Psoas muscle (tissue), 8 donors: Measurements from ENCODE around the gene FOXK2. TPM values are rescaled to one million over a fixed set of nuclear protein-coding genes. Genes with fewer than 3 reads are reported as not detected.

ENCODE experiments used
- ATAC-seq, 4 donors: fragments of 200-7000 bp; cut with Tn5 transposase; one replicate each; pipeline ENCODE4 v1.9.1; 2020; ENCODE audit warnings: moderate library complexity in 3 of 4, mild to moderate bottlenecking in 2 of 4
- DNase-seq, 2 donors: peaks; one replicate each; pipeline ENCODE4 v3.0.0-alpha.2; 2020
- H3K27ac ChIP-seq: fragments of 200-600 bp; one replicate; pipeline ENCODE4 v1.8.0; 2022
- H3K27me3 ChIP-seq, 3 donors: fragments of 200-600 bp in 1 of 3; one replicate each; pipeline versions ENCODE4 v1.6.1 to v1.8.0; 2013 to 2022; ENCODE audit warnings: low read length in 2 of 3, mild to moderate bottlenecking in 2 of 3, moderate library complexity in 1 of 3; ENCODE audit not compliant: insufficient read depth in 3 of 3
- H3K36me3 ChIP-seq, 2 donors: fragments of 200-600 bp in 1 of 2; one replicate each; pipeline versions ENCODE4 v1.6.1 to v1.8.0; 2013 to 2022; ENCODE audit warnings: low read depth in 1 of 2, mild to moderate bottlenecking in 1 of 2, moderate library complexity in 1 of 2; ENCODE audit not compliant: insufficient read depth in 1 of 2
- H3K4me1 ChIP-seq: fragments of 200-600 bp; one replicate; pipeline ENCODE4 v1.8.0; 2022
- H3K4me3 ChIP-seq: fragments of 200-600 bp; one replicate; pipeline ENCODE4 v1.8.0; 2022; ENCODE audit warnings: mild to moderate bottlenecking
- H3K9me3 ChIP-seq: fragments of 200-600 bp; one replicate; pipeline ENCODE4 v1.8.0; 2022
- WGBS, 3 donors: extraction: QIAGEN DNeasy Blood & Tissue Kit; methylation state at CpG; one replicate each; pipeline versions ENCODE4 v1.1.6 to v1.1.7; 2013; 5-methylcytosine and 5-hydroxymethylcytosine counted together
- intact Hi-C, 2 donors: fragments of 100-400 bp; cut with DNase I; formaldehyde crosslinking; loops; one replicate each; pipeline versions ENCODE4 v1.11.0 to v1.14.2; 2022
- polyA plus RNA-seq, 3 donors: library from polyadenylated mRNA; stranded (reverse); fragments of 200-250 nt; gene quantifications; one replicate each; pipeline ENCODE4 v1.2.3, GENCODE V29; 2013
- total RNA-seq, 4 donors: library from RNA; stranded (reverse); fragmentation: NEBNext Ultra II Directional in 2 of 4; extraction: Animal tissue kit (Norgen Biotek cat#: 25700) in 2 of 4; gene quantifications; one replicate each; pipeline versions ENCODE4 v1.2.1 to v1.2.4, GENCODE V29; 2021 to 2023
- TF ChIP-seq, protein P1 (sequence below): fragments of 200-600 bp; IDR thresholded peaks from one replicate; pipeline ENCODE4 v1.8.0; 2022; ENCODE audit warnings: antibody characterized with exemption
- donor health status: healthy with polysubstance abuse.
- donor health status: DM: no; HTN: no; CAD: no; lungs with moderate emphysema.
- donor health status: Bipolar disorder and iron deficiency.
- donor health status: healthy.
- donor health status: DM: yes; HTN: yes; CAD: no.
- donor health status: DM: no; HTN: no; CAD: no.
- donor health status: DM: no; HTN: no; CAD: no.
- donor health status: DM: yes; HTN: yes; CAD: no.

The FOXK2 gene
- total and polyA plus RNA-seq, 7 donors = 38.9 to 96.4 (median 63.8) TPM

DNA sequence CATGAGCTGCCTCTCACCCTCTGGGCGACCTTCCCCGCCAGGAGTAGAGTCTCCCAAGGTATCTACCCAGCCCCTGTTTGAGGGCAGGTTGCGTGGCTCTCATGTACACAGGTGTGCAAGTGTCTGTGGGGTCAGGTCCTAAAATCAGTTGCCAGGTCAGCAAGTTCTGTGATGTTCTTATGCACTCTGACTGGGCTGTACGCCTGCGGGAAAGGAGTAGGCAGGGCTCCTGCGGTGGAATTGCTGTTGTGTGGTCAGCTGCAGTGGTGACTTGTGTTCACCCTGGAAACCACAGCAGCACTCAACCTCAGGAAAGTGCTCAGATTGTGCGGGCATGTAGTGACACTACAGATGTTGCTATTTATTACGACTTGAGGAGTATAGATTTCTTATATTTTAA, 41.6 kb upstream of the FOXK2 start:
- Histone ChIP-seq H3K27ac (no peak overlapping the region), H3K9me3 (no peaks in the 10 kb centered on the region), H3K27me3 (no peaks in the 10 kb centered on the region), H3K36me3 (peaks cover 0 to 98% of the 10 kb centered on the region in 2 donors), H3K4me3 (no peak overlapping the region), H3K4me1 (no peaks in the 10 kb centered on the region)
- WGBS, 3 donors = 90 to 94% (median 93%) methylated on average over 8 of the region's 8 CpGs
- intact Hi-C loops = no loop called here
- no peak for ATAC-seq
- DNase-seq = no peak
- TF ChIP-seq, protein P1, sequence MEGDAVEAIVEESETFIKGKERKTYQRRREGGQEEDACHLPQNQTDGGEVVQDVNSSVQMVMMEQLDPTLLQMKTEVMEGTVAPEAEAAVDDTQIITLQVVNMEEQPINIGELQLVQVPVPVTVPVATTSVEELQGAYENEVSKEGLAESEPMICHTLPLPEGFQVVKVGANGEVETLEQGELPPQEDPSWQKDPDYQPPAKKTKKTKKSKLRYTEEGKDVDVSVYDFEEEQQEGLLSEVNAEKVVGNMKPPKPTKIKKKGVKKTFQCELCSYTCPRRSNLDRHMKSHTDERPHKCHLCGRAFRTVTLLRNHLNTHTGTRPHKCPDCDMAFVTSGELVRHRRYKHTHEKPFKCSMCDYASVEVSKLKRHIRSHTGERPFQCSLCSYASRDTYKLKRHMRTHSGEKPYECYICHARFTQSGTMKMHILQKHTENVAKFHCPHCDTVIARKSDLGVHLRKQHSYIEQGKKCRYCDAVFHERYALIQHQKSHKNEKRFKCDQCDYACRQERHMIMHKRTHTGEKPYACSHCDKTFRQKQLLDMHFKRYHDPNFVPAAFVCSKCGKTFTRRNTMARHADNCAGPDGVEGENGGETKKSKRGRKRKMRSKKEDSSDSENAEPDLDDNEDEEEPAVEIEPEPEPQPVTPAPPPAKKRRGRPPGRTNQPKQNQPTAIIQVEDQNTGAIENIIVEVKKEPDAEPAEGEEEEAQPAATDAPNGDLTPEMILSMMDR = no peak

- peaks cover 0 to 98% of the 10 kb centered on the region in 2 donors for H3K36me3 ChIP-seq
- TF ChIP-seq, protein P1 = no peak
- no peaks in the 10 kb centered on the region for H3K27me3 ChIP-seq
- H3K4me3 ChIP-seq = no peak overlapping the region
- no peak for DNase-seq
- H3K9me3 ChIP-seq = no peaks in the 10 kb centered on the region
- 71 to 73% (median 71%) methylated on average over 5 of the region's 5 CpGs for WGBS, 3 donors
- H3K27ac ChIP-seq = no peak overlapping the region
- intact Hi-C loops = no loop called here
- no peak for ATAC-seq
- H3K4me1 ChIP-seq = no peaks in the 10 kb centered on the region
Measured at GRCh38 chr17:82479602-82480001, 39.9 kb upstream of the FOXK2 start.

DNA sequence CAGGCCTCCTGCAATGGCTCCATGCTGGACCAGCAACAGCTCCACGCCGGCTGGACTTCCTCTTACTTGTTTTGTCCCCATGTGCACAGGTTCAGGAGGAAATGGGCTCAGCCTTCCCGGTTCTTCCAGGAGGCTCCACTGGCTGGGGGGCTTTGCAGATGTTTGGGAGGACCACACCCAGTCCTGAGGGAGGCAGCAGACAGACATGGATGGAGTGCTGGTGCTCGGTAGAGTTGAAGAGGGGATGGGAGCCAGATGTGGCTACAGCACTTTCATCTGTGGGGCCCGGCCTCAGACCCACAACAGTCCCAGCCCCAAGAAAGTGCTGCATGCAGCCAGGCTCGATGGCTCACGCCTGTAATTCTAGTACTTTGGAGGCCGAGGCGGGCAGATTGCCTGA, 39.2 kb upstream of the FOXK2 start:
- Histone ChIP-seq H3K27ac (no peak overlapping the region), H3K4me3 (no peak overlapping the region), H3K9me3 (no peaks in the 10 kb centered on the region), H3K36me3 (peaks cover 0 to 98% of the 10 kb centered on the region in 2 donors), H3K27me3 (no peaks in the 10 kb centered on the region), H3K4me1 (no peaks in the 10 kb centered on the region)
- intact Hi-C loops = no loop called here
- ATAC-seq = no peak
- no peak for DNase-seq
- TF ChIP-seq, protein P1 = no peak
- WGBS, 3 donors = 69 to 77% (median 71%) methylated on average over 9 of the region's 9 CpGs

- no peak for ATAC-seq
- DNase-seq = no peak
Measured at GRCh38 chr17:82483204-82483660, 36.3 kb upstream of the FOXK2 start.

More at GRCh38 chr17:82483204-82483660, 36.3 kb upstream of the FOXK2 start:
- peaks cover 0 to 100% of the 10 kb centered on the region in 2 donors for H3K36me3 ChIP-seq
- no peaks in the 10 kb centered on the region for H3K9me3 ChIP-seq
- no peak overlapping the region for H3K27ac ChIP-seq
- TF ChIP-seq, protein P1 = no peak
- 83 to 94% (median 86%) methylated on average over 6 of the region's 6 CpGs for WGBS, 3 donors
- H3K4me3 ChIP-seq = no peak overlapping the region
- H3K4me1 ChIP-seq = peaks cover 4% of the 10 kb centered on the region
- intact Hi-C loops = no loop called here
- no peaks in the 10 kb centered on the region for H3K27me3 ChIP-seq
